ENCODE results near the gene ITPR1.

The ITPR1 gene

GRCh38 chr3:4837374-4837930, 344.3 kb downstream of the ITPR1 start:
- DNase-seq (ENCODE audit: extremely low read depth in 1 of 2, low read depth in 1 of 2): no peak

GRCh38 chr3:4838621-4839022, 345.5 kb downstream of the ITPR1 start:
- DNase-seq (ENCODE audit: extremely low read depth in 1 of 2, low read depth in 1 of 2): no peak

- no peak for DNase-seq (ENCODE audit: extremely low read depth in 1 of 2, low read depth in 1 of 2)
Measured at GRCh38 chr3:4839278-4839677, 346.1 kb downstream of the ITPR1 start.

GRCh38 chr3:4841225-4841624, 348.1 kb downstream of the ITPR1 start:
- DNase-seq (ENCODE audit: extremely low read depth in 1 of 2, low read depth in 1 of 2): no peak

GRCh38 chr3:4841776-4842440, 348.8 kb downstream of the ITPR1 start:
- DNase-seq (ENCODE audit: extremely low read depth in 1 of 2, low read depth in 1 of 2): no peak

GRCh38 chr3:4843619-4844018, 350.5 kb downstream of the ITPR1 start:
- DNase-seq (ENCODE audit: extremely low read depth in 1 of 2, low read depth in 1 of 2): no peak

GRCh38 chr3:4845882-4846281, 352.7 kb downstream of the ITPR1 start:
- no peak for DNase-seq (ENCODE audit: extremely low read depth in 1 of 2, low read depth in 1 of 2)

- DNase-seq (ENCODE audit: extremely low read depth in 1 of 2, low read depth in 1 of 2): no peak
Measured at GRCh38 chr3:4846543-4846942, 353.4 kb downstream of the ITPR1 start.

GRCh38 chr3:4848176-4848825, 355.2 kb downstream of the ITPR1 start:
- DNase-seq (ENCODE audit: extremely low read depth in 1 of 2, low read depth in 1 of 2): no peak

GRCh38 chr3:4849136-4849535, 356.0 kb downstream of the ITPR1 start:
- DNase-seq (ENCODE audit: extremely low read depth in 1 of 2, low read depth in 1 of 2): no peak

GRCh38 chr3:4849739-4850138, 356.6 kb downstream of the ITPR1 start:
- DNase-seq (ENCODE audit: extremely low read depth in 1 of 2, low read depth in 1 of 2): no peak

- no peak for DNase-seq (ENCODE audit: extremely low read depth in 1 of 2, low read depth in 1 of 2)
Measured at GRCh38 chr3:4850211-4850927, 357.2 kb downstream of the ITPR1 start.

- DNase-seq (ENCODE audit: extremely low read depth in 1 of 2, low read depth in 1 of 2): no peak
Measured at GRCh38 chr3:4850928-4851265, 357.7 kb downstream of the ITPR1 start.

GRCh38 chr3:4852780-4853748, 359.9 kb downstream of the ITPR1 start:
- DNase-seq (ENCODE audit: extremely low read depth in 1 of 2, low read depth in 1 of 2): no peak

GRCh38 chr3:4853749-4854140, 360.6 kb downstream of the ITPR1 start:
- no peak for DNase-seq (ENCODE audit: extremely low read depth in 1 of 2, low read depth in 1 of 2)

- DNase-seq (ENCODE audit: extremely low read depth in 1 of 2, low read depth in 1 of 2): no peak
Measured at GRCh38 chr3:4855676-4856075, 362.5 kb downstream of the ITPR1 start.

- no peak for DNase-seq (ENCODE audit: extremely low read depth in 1 of 2, low read depth in 1 of 2)
Measured at GRCh38 chr3:4856136-4856535, 363.0 kb downstream of the ITPR1 start.

- no peak for DNase-seq (ENCODE audit: extremely low read depth in 1 of 2, low read depth in 1 of 2)
Measured at GRCh38 chr3:4856564-4856963, 363.4 kb downstream of the ITPR1 start.

- no peak for DNase-seq (ENCODE audit: extremely low read depth in 1 of 2, low read depth in 1 of 2)
Measured at GRCh38 chr3:4856986-4857385, 363.8 kb downstream of the ITPR1 start.

GRCh38 chr3:4859788-4860187, 366.6 kb downstream of the ITPR1 start:
- no peak for DNase-seq (ENCODE audit: extremely low read depth in 1 of 2, low read depth in 1 of 2)

- no peak for DNase-seq (ENCODE audit: extremely low read depth in 1 of 2, low read depth in 1 of 2)
Measured at GRCh38 chr3:4862973-4863372, 369.8 kb downstream of the ITPR1 start.

All from activated CD8-positive, alpha-beta memory T cell treated with anti-CD3 and anti-CD28 coated beads for 1 hour (primary cell).